ENCODE measurements around the gene CHKA. TPM values are rescaled to one million over a fixed set of nuclear protein-coding genes. Genes with fewer than 3 reads are reported as not detected.

CHKA gene
- total and polyA plus RNA-seq, 2 of the 4 experiments (the other 2 are of a cell fraction) = 4.5 to 8.4 TPM

GRCh38 chr11:68025047-68025446 lies 96.1 kb downstream of the CHKA start:
- DNase-seq (no peak), ATAC-seq (ENCODE audit: low read depth) (no peak)
- H3K4ac ChIP-seq (ENCODE audit: low read depth, low read length) = no peak overlapping the region
- 88% methylated on average over 3 of the region's 5 CpGs; no CpG with 5 or more reads in 1 of the 2 experiments for WGBS, 2 experiments (ENCODE audit: extremely low coverage in 2 of 2, insufficient read length in 1 of 2)
- POLR2A ChIA-PET (ENCODE audit: unreplicated experiment) = interaction anchor here (1.1 kb wide), 1 partner anchor 10 kb away, joined by 3 read pairs; no protein-coding TSS in a partner anchor
- H2BK5ac ChIP-seq (ENCODE audit: low read depth, low read length, poor library complexity, severe bottlenecking) = no peak overlapping the region
- no peak overlapping the region for H3K4me3 ChIP-seq (ENCODE audit: insufficient read depth, low read depth, low read length)
- no peak overlapping the region for H3K56ac ChIP-seq (ENCODE audit: extremely low read depth, insufficient read depth, low read length)
- intact Hi-C loops (cut with micrococcal nuclease) = no loop called here
- peaks cover 15 to 33% of the 10 kb centered on the region in 2 experiments; a peak in 3 of 4 replicates for H3K79me1 ChIP-seq (ENCODE audit: low read depth in 1 of 2, low read length in 2 of 2)
- H3K27ac ChIP-seq (ENCODE audit: insufficient read depth, low read length) = no peak overlapping the region
- H4K20me1 ChIP-seq (ENCODE audit: insufficient read depth, low read length) = no peaks in the 10 kb centered on the region
- no peak for TF ChIP-seq BHLHE40 (IDR thresholded peaks at IDR 0.05; ENCODE audit: low read depth, low read length)
- no peak for TF ChIP-seq FOS (IDR thresholded peaks at IDR 0.05; ENCODE audit: low read depth, low read length)
- TF ChIP-seq CTCF (conservative IDR thresholded peaks at IDR 0.05; ENCODE audit: low read depth, low read length) = no peak
- TF ChIP-seq MAZ (IDR thresholded peaks at IDR 0.05; ENCODE audit: borderline replicate concordance, low read depth, low read length) = no peak
- TF ChIP-seq CHD1 (IDR thresholded peaks at IDR 0.05; ENCODE audit: low read depth, low read length) = no peak
- TF ChIP-seq MAFK (IDR thresholded peaks at IDR 0.05; ENCODE audit: low read depth, low read length) = no peak
- TF ChIP-seq POLR2A (IDR thresholded peaks at IDR 0.05; ENCODE audit: low read depth, low read length) = no peak
- TF ChIP-seq SMC3 (IDR thresholded peaks at IDR 0.05; ENCODE audit: low read depth, low read length) = no peak
- no peak for TF ChIP-seq CEBPB (IDR thresholded peaks at IDR 0.05; ENCODE audit: low read depth, low read length)
- no peak for TF ChIP-seq RAD21 (IDR thresholded peaks at IDR 0.05; ENCODE audit: low read length)
- TF ChIP-seq USF2 (IDR thresholded peaks at IDR 0.05; ENCODE audit: low read depth, low read length) = no peak
- no peak for TF ChIP-seq MXI1 (IDR thresholded peaks at IDR 0.05; ENCODE audit: borderline replicate concordance, low read depth, low read length)
- no peak for TF ChIP-seq ELK1 (IDR thresholded peaks at IDR 0.05; ENCODE audit: borderline replicate concordance, low read depth, low read length)
- no peak for TF ChIP-seq RCOR1 (IDR thresholded peaks at IDR 0.05; ENCODE audit: insufficient replicate concordance, low read length)
- TF ChIP-seq RFX5 (IDR thresholded peaks at IDR 0.05; ENCODE audit: low read depth, low read length) = no peak
- no peak for TF ChIP-seq NFE2L2 (IDR thresholded peaks at IDR 0.05; ENCODE audit: low read depth, low read length)
- in situ Hi-C loops (cut with MboI; ENCODE audit: low sequenced_read_pairs) = no loop called here
- no peak overlapping the region for H2AFZ ChIP-seq (replicated peaks; ENCODE audit: low read length, poor library complexity)
- dilution Hi-C loops (cut with HindIII; ENCODE audit: low sequenced_read_pairs, unreplicated experiment) = no loop called here
- H4K5ac ChIP-seq (ENCODE audit: low read depth, low read length) = no peak overlapping the region
- H3K4me1 ChIP-seq (ENCODE audit: control insufficient read depth, insufficient read depth, low read length) = peaks cover 27% of the 10 kb centered on the region
- H2AK5ac ChIP-seq (ENCODE audit: low read depth, low read length) = peak overlapping the region; percentile 35; the same call in 1 of the 2 replicates
- CTCF ChIA-PET = interaction anchor here (0.6 to 0.8 kb wide), 3 partner anchors 15 to 193 kb away, joined by 3 read pairs; partner anchors contain the start of gene ALDH3B1
- H3K18ac ChIP-seq (ENCODE audit: low read depth, low read length) = no peak overlapping the region
- H2BK120ac ChIP-seq (ENCODE audit: low read depth, low read length) = no peak overlapping the region
- peaks cover 8% of the 10 kb centered on the region for H3K9me1 ChIP-seq (ENCODE audit: insufficient read depth, low read length)
- no peak overlapping the region for H3K23ac ChIP-seq (ENCODE audit: low read depth, low read length)
- no peak overlapping the region for H2BK20ac ChIP-seq (ENCODE audit: low read depth, low read length)
- no peak overlapping the region for H4K91ac ChIP-seq (ENCODE audit: insufficient read depth, low read depth, low read length)
- no peak overlapping the region for H2BK15ac ChIP-seq (ENCODE audit: low read depth, low read length)
- H3K36me3 ChIP-seq (ENCODE audit: control insufficient read depth, insufficient read depth, low read length) = peaks cover 26% of the 10 kb centered on the region
- H3K27me3 ChIP-seq (ENCODE audit: control insufficient read depth, insufficient read depth, low read length) = no peaks in the 10 kb centered on the region
- H3K4me2 ChIP-seq (ENCODE audit: low read depth, low read length) = no peak overlapping the region
- H3K9ac ChIP-seq (ENCODE audit: low read depth, low read length) = no peak overlapping the region
- no peak overlapping the region for H3K14ac ChIP-seq (replicated peaks; ENCODE audit: low read depth, low read length)
- no peaks in the 10 kb centered on the region for H3K9me3 ChIP-seq (ENCODE audit: control insufficient read depth, insufficient read depth, low read length)
- BruUV-seq (replicated peaks) = no TSS peak
- H2AK9ac ChIP-seq (replicated peaks; ENCODE audit: low read depth, low read length, poor library complexity) = no peak overlapping the region
- H4K8ac ChIP-seq (ENCODE audit: low read depth in 2 of 2, low read length in 2 of 2) = no peak overlapping the region

Data from IMR-90 (cell line).